GM19397 (cell line): Measurements from ENCODE around the gene FLACC1.
"Not testable (repeated sequence)": the region's sequence is repeated elsewhere in the genome, so short reads cannot be mapped to it uniquely, and the experiment has no call there.

Source experiments
- ATAC-seq: cut with Tn5 transposase; IDR thresholded peaks from one replicate; pipeline ENCODE4 v1.9.1; 2021; ENCODE audit warnings: mild to moderate bottlenecking, moderate library complexity; ENCODE audit not compliant: unreplicated experiment

The FLACC1 gene

GRCh38 chr2:201256082-201256481, 101.1 kb downstream of the FLACC1 start:
- no peak for ATAC-seq

GRCh38 chr2:201255408-201256033, 101.6 kb downstream of the FLACC1 start:
- ATAC-seq: no peak

DNA sequence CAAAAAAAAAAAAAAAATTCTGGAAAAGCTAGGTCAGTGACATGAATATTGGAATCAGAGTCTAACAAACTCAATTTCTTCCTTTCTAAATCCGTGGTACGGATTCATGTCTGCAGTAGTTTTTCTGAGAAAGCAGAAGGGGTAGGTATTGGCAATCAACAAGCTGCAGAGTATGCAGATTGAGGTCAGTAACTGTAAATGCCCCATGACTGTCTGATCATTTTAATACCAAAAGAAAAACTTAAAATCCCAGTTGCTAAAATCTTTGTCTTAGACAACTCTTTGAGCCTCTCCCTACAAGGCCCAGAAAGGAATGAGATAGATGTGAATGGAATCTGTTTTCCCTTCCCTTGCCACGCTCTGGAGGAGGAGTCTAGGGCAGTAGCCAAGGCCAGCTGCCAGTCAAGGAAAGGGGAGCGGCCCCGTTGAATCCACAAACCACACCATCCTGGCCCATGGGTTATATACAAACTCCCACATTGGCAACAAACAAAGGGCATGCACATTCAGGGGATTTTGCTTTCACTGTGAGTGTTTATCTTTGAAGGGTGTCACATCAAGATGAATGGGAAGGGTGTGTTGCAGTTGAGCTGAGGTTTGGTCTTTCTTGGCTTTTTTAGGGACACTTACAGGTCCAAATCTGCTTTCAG, 102.9 kb downstream of the FLACC1 start:
- ATAC-seq: no peak

GRCh38 chr2:201250741-201251140, 106.4 kb downstream of the FLACC1 start:
- ATAC-seq: no peak

GRCh38 chr2:201249889-201250288, 107.3 kb downstream of the FLACC1 start:
- no peak for ATAC-seq

- ATAC-seq: no peak
Measured at GRCh38 chr2:201248288-201248844, 108.8 kb downstream of the FLACC1 start.

GRCh38 chr2:201246280-201246679, 110.9 kb downstream of the FLACC1 start:
- no peak for ATAC-seq

- no peak for ATAC-seq
Measured at GRCh38 chr2:201244829-201245228, 112.3 kb downstream of the FLACC1 start.

GRCh38 chr2:201242571-201243277, 114.4 kb downstream of the FLACC1 start:
- ATAC-seq: no peak

- not testable (repeated sequence) for ATAC-seq
Measured at GRCh38 chr2:201239167-201239935, 117.8 kb downstream of the FLACC1 start.
